MM.1S (cell line): ENCODE data around the gene PAK4.
"Not testable (repeated sequence)": the region's sequence is repeated elsewhere in the genome, so short reads cannot be mapped to it uniquely, and the experiment has no call there.

Experiments
- DNase-seq: peaks from one replicate; pipeline ENCODE4 v3.0.0-alpha.2; 2015
- H2AFZ ChIP-seq: fragments of 300-600 bp; sonication (generic); 2 replicates; pipeline ENCODE4 v1.6.0; 2016; ENCODE audit warnings: antibody characterized with exemption, low read length
- H3F3A ChIP-seq: fragments of 300-600 bp; sonication (generic); 2 replicates; pipeline ENCODE4 v1.6.1; 2016; ENCODE audit warnings: mild to moderate bottlenecking, antibody characterized with exemption, low read length, moderate library complexity, mixed read lengths; ENCODE audit not compliant: insufficient read depth
- H3K27ac ChIP-seq: fragments of 300-600 bp; sonication (generic); 2 replicates; pipeline ENCODE4 v1.5.1; 2016; ENCODE audit warnings: mild to moderate bottlenecking, low read length
- H3K27me3 ChIP-seq: fragments of 300-600 bp; sonication (generic); replicated peaks from 2 replicates; pipeline ENCODE4 v1.6.0; 2016; ENCODE audit warnings: low read length; ENCODE audit not compliant: insufficient read depth
- H3K36me3 ChIP-seq: fragments of 300-600 bp; sonication (generic); replicated peaks from 2 replicates; pipeline ENCODE4 v1.6.1; 2016; ENCODE audit warnings: mild to moderate bottlenecking, low read length, mixed read lengths; ENCODE audit not compliant: insufficient read depth
- H3K4me1 ChIP-seq: fragments of 300-600 bp; sonication (generic); 2 replicates; pipeline ENCODE4 v1.6.1; 2016; ENCODE audit warnings: low read length, mixed read lengths
- H3K4me2 ChIP-seq: fragments of 300-600 bp; sonication (generic); 2 replicates; pipeline ENCODE4 v1.6.0; 2016; ENCODE audit warnings: low read depth, low read length
- H3K4me3 ChIP-seq: fragments of 300-600 bp; sonication (generic); 2 replicates; pipeline ENCODE4 v1.5.1; 2016; ENCODE audit warnings: low read length, mixed read lengths
- H3K79me2 ChIP-seq: fragments of 300-600 bp; sonication (generic); 2 replicates; pipeline ENCODE4 v1.6.1; 2016; ENCODE audit warnings: mixed run types, low read length, mixed read lengths
- H3K9ac ChIP-seq: fragments of 300-600 bp; sonication (generic); 2 replicates; pipeline ENCODE4 v1.6.1; 2016; ENCODE audit warnings: low read length, mixed read lengths
- H3K9me2 ChIP-seq: fragments of 300-600 bp; sonication (generic); replicated peaks from 2 replicates; pipeline ENCODE4 v1.6.1; 2016; ENCODE audit warnings: mild to moderate bottlenecking, low read length, mixed read lengths; ENCODE audit not compliant: insufficient read depth
- H3K9me3 ChIP-seq: fragments of 300-600 bp; sonication (generic); replicated peaks from 2 replicates; pipeline ENCODE4 v1.6.1; 2016; ENCODE audit warnings: mild to moderate bottlenecking, low read length, mixed read lengths; ENCODE audit not compliant: insufficient read depth
- H4K20me1 ChIP-seq: fragments of 300-600 bp; sonication (generic); 2 replicates; pipeline ENCODE4 v1.6.1; 2016; ENCODE audit warnings: mild to moderate bottlenecking, low read length, moderate library complexity, mixed read lengths; ENCODE audit not compliant: insufficient read depth
- EZH2 ChIP-seq: fragments of 300-600 bp; sonication (generic); optimal IDR thresholded peaks from 2 replicates; pipeline ENCODE3; 2017; ENCODE audit warnings: low read depth, mild to moderate bottlenecking, antibody characterized with exemption, low read length, mixed read lengths
- EZH2phosphoT487 ChIP-seq: fragments of 300-600 bp; sonication (generic); IDR thresholded peaks from 2 replicates; pipeline ENCODE4 v1.6.1; 2018; ENCODE audit warnings: antibody characterized with exemption, low read length
- TF ChIP-seq, protein P1 (sequence below): fragments of 300-600 bp; sonication (generic); IDR thresholded peaks from 2 replicates; pipeline ENCODE4 v1.5.1; 2016; ENCODE audit warnings: antibody characterized with exemption, low read length, mixed read lengths

Gene PAK4

DNA sequence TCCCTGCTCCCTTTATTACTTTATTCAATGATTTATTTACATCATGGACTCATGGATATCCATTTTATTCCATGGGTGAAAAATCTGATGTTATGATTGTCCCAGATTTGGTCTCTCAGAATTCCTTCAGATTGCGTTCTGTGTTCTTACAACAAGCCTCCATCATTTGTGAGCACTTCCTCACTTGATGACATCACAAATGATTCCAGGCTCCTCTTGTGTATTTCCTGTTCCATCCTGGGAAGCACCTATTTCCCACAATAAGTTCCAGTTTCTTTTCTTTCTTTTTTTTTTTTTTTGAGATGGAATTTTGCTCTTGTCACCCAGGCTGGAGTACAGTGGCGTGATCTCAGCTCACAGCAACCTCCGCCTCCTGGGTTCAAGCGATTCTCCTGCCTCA is 34.7 kb upstream of the PAK4 start:
- H2AFZ ChIP-seq: no peak overlapping the region
- H3K9ac ChIP-seq: no peak overlapping the region
- no peaks in the 10 kb centered on the region for H3K9me3 ChIP-seq
- no peaks in the 10 kb centered on the region for H3K9me2 ChIP-seq
- no peak overlapping the region for H3K4me2 ChIP-seq
- no peak overlapping the region for H3K27ac ChIP-seq
- H4K20me1 ChIP-seq: no peaks in the 10 kb centered on the region
- H3K27me3 ChIP-seq: peaks cover 76% of the 10 kb centered on the region
- DNase-seq: no peak
- H3K36me3 ChIP-seq: no peaks in the 10 kb centered on the region
- no peaks in the 10 kb centered on the region for H3K4me1 ChIP-seq
- H3K79me2 ChIP-seq: no peaks in the 10 kb centered on the region
- TF ChIP-seq EZH2phosphoT487 (no peak), EZH2 (no peak)
- TF ChIP-seq, protein P1, sequence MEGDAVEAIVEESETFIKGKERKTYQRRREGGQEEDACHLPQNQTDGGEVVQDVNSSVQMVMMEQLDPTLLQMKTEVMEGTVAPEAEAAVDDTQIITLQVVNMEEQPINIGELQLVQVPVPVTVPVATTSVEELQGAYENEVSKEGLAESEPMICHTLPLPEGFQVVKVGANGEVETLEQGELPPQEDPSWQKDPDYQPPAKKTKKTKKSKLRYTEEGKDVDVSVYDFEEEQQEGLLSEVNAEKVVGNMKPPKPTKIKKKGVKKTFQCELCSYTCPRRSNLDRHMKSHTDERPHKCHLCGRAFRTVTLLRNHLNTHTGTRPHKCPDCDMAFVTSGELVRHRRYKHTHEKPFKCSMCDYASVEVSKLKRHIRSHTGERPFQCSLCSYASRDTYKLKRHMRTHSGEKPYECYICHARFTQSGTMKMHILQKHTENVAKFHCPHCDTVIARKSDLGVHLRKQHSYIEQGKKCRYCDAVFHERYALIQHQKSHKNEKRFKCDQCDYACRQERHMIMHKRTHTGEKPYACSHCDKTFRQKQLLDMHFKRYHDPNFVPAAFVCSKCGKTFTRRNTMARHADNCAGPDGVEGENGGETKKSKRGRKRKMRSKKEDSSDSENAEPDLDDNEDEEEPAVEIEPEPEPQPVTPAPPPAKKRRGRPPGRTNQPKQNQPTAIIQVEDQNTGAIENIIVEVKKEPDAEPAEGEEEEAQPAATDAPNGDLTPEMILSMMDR: no peak
- H3F3A ChIP-seq: no peaks in the 10 kb centered on the region
- H3K4me3 ChIP-seq: no peak overlapping the region

DNA sequence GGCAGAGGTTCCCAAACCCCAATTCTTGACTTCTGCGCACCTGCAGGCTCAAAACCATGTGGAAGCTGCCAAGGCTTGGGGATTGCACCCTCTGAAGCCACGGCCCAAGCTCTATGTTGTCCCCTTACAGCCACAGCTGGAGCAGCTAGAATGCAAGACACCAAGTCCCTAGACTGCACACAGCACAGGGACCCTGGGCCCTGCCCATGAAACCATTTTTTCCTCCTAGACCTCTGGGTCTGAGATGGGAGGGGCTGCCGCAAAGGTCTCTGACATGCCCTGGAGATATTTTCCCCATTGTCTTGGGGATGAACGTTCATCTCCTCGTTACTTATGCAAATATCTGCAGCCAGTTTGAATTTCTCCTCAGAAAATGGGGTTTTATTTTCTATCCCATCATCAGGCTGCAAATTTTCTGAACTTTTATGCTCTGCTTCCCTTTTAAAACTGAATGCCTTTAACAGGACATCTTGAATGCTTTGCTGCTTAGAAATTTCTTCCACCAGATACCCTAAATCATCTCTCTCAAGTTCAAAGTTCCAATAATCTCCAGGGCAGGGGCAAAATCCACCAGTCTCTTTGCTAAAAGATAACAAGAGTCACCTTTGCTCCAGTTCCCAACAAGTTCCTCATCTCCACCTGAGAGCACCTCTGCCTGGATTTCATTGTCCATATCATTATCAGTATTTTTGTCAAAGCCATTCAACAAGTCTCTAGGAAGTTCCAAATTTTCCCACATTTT is 29.6 kb upstream of the PAK4 start:
- not testable (repeated sequence) for H3K36me3 ChIP-seq, H3K9ac ChIP-seq, H2AFZ ChIP-seq, H4K20me1 ChIP-seq, H3F3A ChIP-seq, H3K79me2 ChIP-seq, H3K9me2 ChIP-seq, H3K9me3 ChIP-seq, H3K4me1 ChIP-seq, H3K27ac ChIP-seq, DNase-seq, H3K4me3 ChIP-seq, H3K4me2 ChIP-seq
- peaks cover 78% of the 10 kb centered on the region for H3K27me3 ChIP-seq

DNA sequence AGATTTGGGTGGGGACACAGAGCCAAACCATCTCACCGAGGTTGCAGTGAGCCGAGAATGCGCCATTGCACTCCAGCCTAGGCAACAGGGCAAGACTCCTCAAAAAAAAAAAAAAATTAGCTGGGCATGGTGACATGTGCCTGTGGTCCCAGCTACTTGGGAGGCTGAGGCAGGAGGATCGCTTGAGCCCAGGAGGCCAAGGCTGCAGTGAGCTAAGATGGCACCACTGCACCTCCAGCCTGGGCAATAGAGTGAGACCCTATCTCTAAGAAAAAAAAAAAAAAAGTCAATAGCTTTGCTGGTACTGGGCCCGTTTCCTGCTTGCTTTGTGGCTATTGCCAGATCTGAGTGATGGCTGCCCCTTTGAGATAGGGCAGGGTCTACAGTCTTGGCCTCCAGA is 28.3 kb upstream of the PAK4 start:
- Histone ChIP-seq H3F3A (no peaks in the 10 kb centered on the region), H3K9me3 (no peaks in the 10 kb centered on the region), H3K36me3 (no peaks in the 10 kb centered on the region), H3K79me2 (no peaks in the 10 kb centered on the region), H3K4me3 (no peak overlapping the region), H3K9ac (no peak overlapping the region), H4K20me1 (no peaks in the 10 kb centered on the region), H3K4me1 (no peaks in the 10 kb centered on the region), H3K4me2 (no peak overlapping the region), H3K9me2 (no peaks in the 10 kb centered on the region), H3K27ac (no peak overlapping the region), H3K27me3 (peaks cover 75% of the 10 kb centered on the region), H2AFZ (no peak overlapping the region)
- TF ChIP-seq EZH2: no peak
- DNase-seq: no peak

DNA sequence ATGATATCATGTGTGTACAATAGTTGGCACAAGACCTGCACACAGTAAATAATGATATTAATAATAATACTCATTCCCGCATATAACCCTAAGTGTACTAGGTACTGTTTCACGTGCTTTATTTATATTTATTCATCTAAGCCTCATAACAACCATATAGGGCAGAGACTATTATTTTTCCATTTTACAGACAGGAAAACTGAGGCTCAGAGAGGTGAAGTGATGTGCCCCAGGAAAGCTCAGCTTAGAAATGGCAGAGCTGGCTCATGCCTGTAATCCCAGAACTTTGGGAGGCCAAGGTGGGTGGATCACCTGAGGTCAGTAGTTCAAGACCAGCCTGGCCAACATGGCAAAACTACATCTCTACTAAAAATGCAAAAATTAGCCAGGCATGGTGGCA is 27.9 kb upstream of the PAK4 start:
- Histone ChIP-seq H3K36me3 (no peaks in the 10 kb centered on the region), H3K27ac (no peak overlapping the region), H3K79me2 (no peaks in the 10 kb centered on the region), H3K27me3 (peaks cover 73% of the 10 kb centered on the region), H3K4me1 (no peaks in the 10 kb centered on the region), H4K20me1 (no peaks in the 10 kb centered on the region), H3K4me2 (no peak overlapping the region), H3K9ac (no peak overlapping the region), H3K4me3 (no peak overlapping the region), H2AFZ (no peak overlapping the region), H3F3A (no peaks in the 10 kb centered on the region), H3K9me3 (no peaks in the 10 kb centered on the region), H3K9me2 (no peaks in the 10 kb centered on the region)
- TF ChIP-seq EZH2 (no peak), EZH2phosphoT487 (no peak)
- TF ChIP-seq, protein P1: no peak
- no peak for DNase-seq
